Panc1 (cell line): ENCODE data around the gene AARS1.
"Not testable (repeated sequence)": the region's sequence is repeated elsewhere in the genome, so short reads cannot be mapped to it uniquely, and the experiment has no call there.

Source experiments
- POLR2AphosphoS5 ChIP-seq: IDR thresholded peaks from 2 replicates; pipeline ENCODE4 v1.6.1; 2012; ENCODE audit warnings: mild to moderate bottlenecking, low read depth, low read length, moderate library complexity
- SIN3A ChIP-seq: IDR thresholded peaks from 2 replicates; pipeline ENCODE4 v1.6.1; 2012; ENCODE audit warnings: low read depth, mild to moderate bottlenecking, low read length, moderate library complexity, borderline replicate concordance; ENCODE audit not compliant: insufficient read depth
- TF ChIP-seq, protein P1 (sequence below): fragments of 450-650 bp; IDR thresholded peaks from 2 replicates; pipeline ENCODE4 v1.5.1; 2017; ENCODE audit warnings: mild to moderate bottlenecking
- TF ChIP-seq, protein P2 (sequence below), 2 experiments: IDR thresholded peaks; 2 replicates each; pipeline ENCODE4 v1.6.1; 2011 to 2012; ENCODE audit warnings: low read depth in 2 of 2, control low read depth in 1 of 2, low read length in 1 of 2, mild to moderate bottlenecking in 1 of 2, moderate library complexity in 1 of 2; ENCODE audit not compliant: insufficient read depth in 1 of 2

DNA sequence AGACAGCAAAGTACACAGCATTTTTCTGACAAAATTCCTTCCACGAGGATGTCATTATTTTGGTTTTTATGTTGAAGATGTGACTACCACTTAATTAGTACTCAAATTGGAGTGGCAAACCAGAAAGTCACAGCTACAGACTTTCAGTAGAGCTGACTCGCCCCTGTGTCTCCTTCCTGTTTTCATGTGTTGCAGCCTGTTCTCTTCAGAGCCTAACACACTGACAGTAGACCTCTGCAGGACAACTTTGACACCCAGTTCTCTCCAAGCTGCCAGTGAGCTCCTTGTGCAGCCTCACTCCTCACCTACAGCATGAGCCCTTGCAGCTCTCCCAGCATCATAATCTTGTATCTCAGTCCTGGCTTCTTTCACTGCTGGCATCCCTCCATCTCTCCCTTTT lies 66.7 kb downstream of the AARS1 start:
- TF ChIP-seq, protein P1, sequence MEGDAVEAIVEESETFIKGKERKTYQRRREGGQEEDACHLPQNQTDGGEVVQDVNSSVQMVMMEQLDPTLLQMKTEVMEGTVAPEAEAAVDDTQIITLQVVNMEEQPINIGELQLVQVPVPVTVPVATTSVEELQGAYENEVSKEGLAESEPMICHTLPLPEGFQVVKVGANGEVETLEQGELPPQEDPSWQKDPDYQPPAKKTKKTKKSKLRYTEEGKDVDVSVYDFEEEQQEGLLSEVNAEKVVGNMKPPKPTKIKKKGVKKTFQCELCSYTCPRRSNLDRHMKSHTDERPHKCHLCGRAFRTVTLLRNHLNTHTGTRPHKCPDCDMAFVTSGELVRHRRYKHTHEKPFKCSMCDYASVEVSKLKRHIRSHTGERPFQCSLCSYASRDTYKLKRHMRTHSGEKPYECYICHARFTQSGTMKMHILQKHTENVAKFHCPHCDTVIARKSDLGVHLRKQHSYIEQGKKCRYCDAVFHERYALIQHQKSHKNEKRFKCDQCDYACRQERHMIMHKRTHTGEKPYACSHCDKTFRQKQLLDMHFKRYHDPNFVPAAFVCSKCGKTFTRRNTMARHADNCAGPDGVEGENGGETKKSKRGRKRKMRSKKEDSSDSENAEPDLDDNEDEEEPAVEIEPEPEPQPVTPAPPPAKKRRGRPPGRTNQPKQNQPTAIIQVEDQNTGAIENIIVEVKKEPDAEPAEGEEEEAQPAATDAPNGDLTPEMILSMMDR: not testable (repeated sequence)
- not testable (repeated sequence) for TF ChIP-seq SIN3A, POLR2AphosphoS5
- TF ChIP-seq, protein P2, sequence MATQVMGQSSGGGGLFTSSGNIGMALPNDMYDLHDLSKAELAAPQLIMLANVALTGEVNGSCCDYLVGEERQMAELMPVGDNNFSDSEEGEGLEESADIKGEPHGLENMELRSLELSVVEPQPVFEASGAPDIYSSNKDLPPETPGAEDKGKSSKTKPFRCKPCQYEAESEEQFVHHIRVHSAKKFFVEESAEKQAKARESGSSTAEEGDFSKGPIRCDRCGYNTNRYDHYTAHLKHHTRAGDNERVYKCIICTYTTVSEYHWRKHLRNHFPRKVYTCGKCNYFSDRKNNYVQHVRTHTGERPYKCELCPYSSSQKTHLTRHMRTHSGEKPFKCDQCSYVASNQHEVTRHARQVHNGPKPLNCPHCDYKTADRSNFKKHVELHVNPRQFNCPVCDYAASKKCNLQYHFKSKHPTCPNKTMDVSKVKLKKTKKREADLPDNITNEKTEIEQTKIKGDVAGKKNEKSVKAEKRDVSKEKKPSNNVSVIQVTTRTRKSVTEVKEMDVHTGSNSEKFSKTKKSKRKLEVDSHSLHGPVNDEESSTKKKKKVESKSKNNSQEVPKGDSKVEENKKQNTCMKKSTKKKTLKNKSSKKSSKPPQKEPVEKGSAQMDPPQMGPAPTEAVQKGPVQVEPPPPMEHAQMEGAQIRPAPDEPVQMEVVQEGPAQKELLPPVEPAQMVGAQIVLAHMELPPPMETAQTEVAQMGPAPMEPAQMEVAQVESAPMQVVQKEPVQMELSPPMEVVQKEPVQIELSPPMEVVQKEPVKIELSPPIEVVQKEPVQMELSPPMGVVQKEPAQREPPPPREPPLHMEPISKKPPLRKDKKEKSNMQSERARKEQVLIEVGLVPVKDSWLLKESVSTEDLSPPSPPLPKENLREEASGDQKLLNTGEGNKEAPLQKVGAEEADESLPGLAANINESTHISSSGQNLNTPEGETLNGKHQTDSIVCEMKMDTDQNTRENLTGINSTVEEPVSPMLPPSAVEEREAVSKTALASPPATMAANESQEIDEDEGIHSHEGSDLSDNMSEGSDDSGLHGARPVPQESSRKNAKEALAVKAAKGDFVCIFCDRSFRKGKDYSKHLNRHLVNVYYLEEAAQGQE (IDR thresholded peaks at IDR 0.05; ENCODE audit: insufficient read depth in 1 of 2, low read depth in 2 of 2, low read length in 1 of 2): not testable (repeated sequence)
